C1 segment of cervical spinal cord (tissue), 14 donors: ENCODE results near the gene ZNF532.
A peak's percentile ranks its signal among the peaks of the same experiment; 100 is the strongest.
"Not testable (repeated sequence)": the region's sequence is repeated elsewhere in the genome, so short reads cannot be mapped to it uniquely, and the experiment has no call there.

Source experiments
- DNase-seq, 14 donors: peaks; one replicate each; lab custom pipeline; 2025; lab: John Stamatoyannopoulos, UW

Gene ZNF532

GRCh38 chr18:59005262-59005661 is 140.6 kb downstream of the ZNF532 start:
- DNase-seq, result peak in 2 of 14 donors; percentile 5 to 6

- DNase-seq, result no peak
Observed at GRCh38 chr18:59006461-59007067, 141.9 kb downstream of the ZNF532 start.

GRCh38 chr18:59008302-59008974 is 143.8 kb downstream of the ZNF532 start:
- DNase-seq, result no peak

GRCh38 chr18:59009846-59010245 is 145.2 kb downstream of the ZNF532 start:
- DNase-seq, result peak in 1 of 14 donors; percentile 13

- no peak for DNase-seq
Observed at GRCh38 chr18:59011289-59011688, 146.6 kb downstream of the ZNF532 start.

- no peak for DNase-seq
Observed at GRCh38 chr18:59011786-59012185, 147.1 kb downstream of the ZNF532 start.

GRCh38 chr18:59012815-59013705 is 148.4 kb downstream of the ZNF532 start:
- no peak for DNase-seq

GRCh38 chr18:59013744-59014143 is 149.1 kb downstream of the ZNF532 start:
- no peak for DNase-seq

GRCh38 chr18:59015531-59016152 is 151.0 kb downstream of the ZNF532 start:
- peak in 1 of 14 donors; percentile 21 for DNase-seq

- DNase-seq, result no peak
Observed at GRCh38 chr18:59021500-59021899, 156.8 kb downstream of the ZNF532 start.

- peak in 3 of 14 donors; percentile 11 to 28 (median 26) for DNase-seq
Observed at GRCh38 chr18:59022167-59022945, 157.7 kb downstream of the ZNF532 start.

- DNase-seq, result no peak
Observed at GRCh38 chr18:59024829-59025228, 160.2 kb downstream of the ZNF532 start.

GRCh38 chr18:59025532-59025931 is 160.9 kb downstream of the ZNF532 start:
- DNase-seq, result not testable (repeated sequence)

GRCh38 chr18:59026364-59026763 is 161.7 kb downstream of the ZNF532 start:
- no peak for DNase-seq

GRCh38 chr18:59026831-59027410 is 162.2 kb downstream of the ZNF532 start:
- no peak for DNase-seq

GRCh38 chr18:59029663-59030429 is 165.2 kb downstream of the ZNF532 start:
- peak in 11 of 14 donors; percentile 35 to 78 (median 63) for DNase-seq

- no peak for DNase-seq
Observed at GRCh38 chr18:59032308-59032707, 167.6 kb downstream of the ZNF532 start.

- no peak for DNase-seq
Observed at GRCh38 chr18:59033359-59033758, 168.7 kb downstream of the ZNF532 start.

- no peak for DNase-seq
Observed at GRCh38 chr18:59033974-59034373, 169.3 kb downstream of the ZNF532 start.

GRCh38 chr18:59035591-59035990 is 170.9 kb downstream of the ZNF532 start:
- DNase-seq, result peak in 2 of 14 donors; percentile 20 to 93
